Measurements from ENCODE around the gene KIAA1755. TPM values are rescaled to one million over a fixed set of nuclear protein-coding genes. Genes with fewer than 3 reads are reported as not detected.

Gene KIAA1755
- total RNA-seq, 1 donor from 2014 or later, result 15.2 TPM

DNA sequence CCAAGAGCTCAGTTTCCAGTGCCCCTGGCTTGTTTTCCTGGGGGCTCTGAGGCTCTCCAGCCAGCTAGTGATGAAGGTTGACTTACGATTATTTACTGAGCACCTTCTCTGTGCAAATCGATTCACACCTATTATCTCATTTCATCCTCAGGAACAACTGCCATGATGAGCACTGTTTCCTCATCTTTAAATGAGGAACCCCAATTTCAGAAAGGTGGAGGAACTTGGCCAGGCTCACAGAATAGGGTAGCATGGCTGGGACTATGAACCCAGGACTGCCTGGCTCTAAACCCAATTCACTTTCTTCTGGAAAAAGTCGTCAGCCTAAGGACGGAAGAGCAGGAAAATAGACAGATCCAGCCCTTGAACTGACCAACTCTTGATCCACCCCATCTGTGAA is 39.9 kb upstream of the KIAA1755 start:
- Histone ChIP-seq H3K27ac (peak overlapping the region in 1 of 2 donors; percentile 25), H3K4me3 (no peak overlapping the region), H3K4me1 (peaks cover 5 to 10% of the 10 kb centered on the region in 2 donors), H3K36me3 (no peaks in the 10 kb centered on the region), H3K27me3 (no peaks in the 10 kb centered on the region), H3K9me3 (no peaks in the 10 kb centered on the region)
- no peak for DNase-seq (ENCODE audit: low spot score in 2 of 2)
- TF ChIP-seq, protein P1, sequence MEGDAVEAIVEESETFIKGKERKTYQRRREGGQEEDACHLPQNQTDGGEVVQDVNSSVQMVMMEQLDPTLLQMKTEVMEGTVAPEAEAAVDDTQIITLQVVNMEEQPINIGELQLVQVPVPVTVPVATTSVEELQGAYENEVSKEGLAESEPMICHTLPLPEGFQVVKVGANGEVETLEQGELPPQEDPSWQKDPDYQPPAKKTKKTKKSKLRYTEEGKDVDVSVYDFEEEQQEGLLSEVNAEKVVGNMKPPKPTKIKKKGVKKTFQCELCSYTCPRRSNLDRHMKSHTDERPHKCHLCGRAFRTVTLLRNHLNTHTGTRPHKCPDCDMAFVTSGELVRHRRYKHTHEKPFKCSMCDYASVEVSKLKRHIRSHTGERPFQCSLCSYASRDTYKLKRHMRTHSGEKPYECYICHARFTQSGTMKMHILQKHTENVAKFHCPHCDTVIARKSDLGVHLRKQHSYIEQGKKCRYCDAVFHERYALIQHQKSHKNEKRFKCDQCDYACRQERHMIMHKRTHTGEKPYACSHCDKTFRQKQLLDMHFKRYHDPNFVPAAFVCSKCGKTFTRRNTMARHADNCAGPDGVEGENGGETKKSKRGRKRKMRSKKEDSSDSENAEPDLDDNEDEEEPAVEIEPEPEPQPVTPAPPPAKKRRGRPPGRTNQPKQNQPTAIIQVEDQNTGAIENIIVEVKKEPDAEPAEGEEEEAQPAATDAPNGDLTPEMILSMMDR (IDR thresholded peaks at IDR 0.05), result no peak
- intact Hi-C loops (cut with DNase I), result no loop called here

- H3K27ac ChIP-seq, result peak overlapping the region; percentile 25 to 88
- intact Hi-C loops (cut with DNase I), result loop anchor here (5.0 to 10.0 kb wide), 2 partner anchors 53 to 245 kb away; no protein-coding TSS in a partner anchor
- H3K4me3 ChIP-seq, result no peak overlapping the region
- TF ChIP-seq, protein P1 (IDR thresholded peaks at IDR 0.05), result no peak
- H3K4me1 ChIP-seq, result peaks cover 5 to 10% of the 10 kb centered on the region in 2 donors
- H3K9me3 ChIP-seq, result no peaks in the 10 kb centered on the region
- no peaks in the 10 kb centered on the region for H3K36me3 ChIP-seq
- H3K27me3 ChIP-seq, result no peaks in the 10 kb centered on the region
- no peak for DNase-seq (ENCODE audit: low spot score in 2 of 2)
These were observed 39.4 kb upstream of the KIAA1755 start for GRCh38 chr20:38299963-38300362.

GRCh38 chr20:38298768-38299288 is 38.3 kb upstream of the KIAA1755 start:
- peak overlapping the region; percentile 84 to 88 for H3K27ac ChIP-seq
- H3K9me3 ChIP-seq, result no peaks in the 10 kb centered on the region
- H3K36me3 ChIP-seq, result no peaks in the 10 kb centered on the region
- peak overlapping the region in 1 of 2 donors; percentile 29 for H3K4me3 ChIP-seq
- DNase-seq (ENCODE audit: low spot score in 2 of 2), result peak; percentile 60 to 93
- TF ChIP-seq, protein P1 (IDR thresholded peaks at IDR 0.05), result no peak
- no peaks in the 10 kb centered on the region for H3K27me3 ChIP-seq
- peaks cover 5 to 10% of the 10 kb centered on the region in 2 donors for H3K4me1 ChIP-seq
- intact Hi-C loops (cut with DNase I), result loop anchor here (5.0 to 10.0 kb wide), 2 partner anchors 52 to 244 kb away; no protein-coding TSS in a partner anchor

- intact Hi-C loops (cut with DNase I), result loop anchor here (5.0 to 10.0 kb wide), 2 partner anchors 51 to 243 kb away; no protein-coding TSS in a partner anchor
These were observed 37.6 kb upstream of the KIAA1755 start for GRCh38 chr20:38297916-38298674.

DNA sequence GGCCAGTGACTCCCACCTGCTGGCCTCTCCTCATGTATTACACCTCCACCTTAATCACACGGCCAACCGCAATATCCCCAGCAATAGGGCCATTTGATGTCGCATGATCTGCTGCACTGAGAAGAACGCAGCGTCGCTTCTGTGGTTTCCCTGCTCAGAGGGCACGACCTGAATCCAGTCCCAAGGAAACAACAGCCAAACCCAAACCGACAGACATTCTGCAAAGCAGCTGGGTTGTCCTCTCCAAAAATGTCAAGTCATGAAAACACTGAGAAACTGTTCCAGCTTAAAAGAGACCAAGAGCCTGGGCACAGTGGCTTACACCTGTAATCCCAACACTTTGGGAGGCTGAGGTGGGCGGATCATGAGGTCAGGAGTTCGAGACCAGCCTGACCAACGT is 35.9 kb upstream of the KIAA1755 start:
- Histone ChIP-seq H3K4me3 (no peak overlapping the region), H3K27ac (no peak overlapping the region), H3K4me1 (peaks cover 5 to 10% of the 10 kb centered on the region in 2 donors), H3K9me3 (no peaks in the 10 kb centered on the region), H3K27me3 (no peaks in the 10 kb centered on the region), H3K36me3 (no peaks in the 10 kb centered on the region)
- intact Hi-C loops (cut with DNase I), result loop anchor here (5.0 to 10.0 kb wide), 2 partner anchors 49 to 242 kb away; no protein-coding TSS in a partner anchor
- TF ChIP-seq, protein P1 (IDR thresholded peaks at IDR 0.05), result no peak
- DNase-seq (ENCODE audit: low spot score in 2 of 2), result no peak

More at GRCh38 chr20:38297916-38298674, 37.6 kb upstream of the KIAA1755 start:
- Histone ChIP-seq H3K36me3 (no peaks in the 10 kb centered on the region), H3K27me3 (no peaks in the 10 kb centered on the region), H3K4me3 (peak overlapping the region in 1 of 2 donors; percentile 29), H3K27ac (peak overlapping the region; percentile 84 to 88), H3K9me3 (no peaks in the 10 kb centered on the region), H3K4me1 (peaks cover 5 to 10% of the 10 kb centered on the region in 2 donors)
- no peak for DNase-seq (ENCODE audit: low spot score in 2 of 2)
- TF ChIP-seq, protein P1 (IDR thresholded peaks at IDR 0.05), result no peak

Data from ascending aorta (tissue), 2 donors.